DOHH2 (cell line): ENCODE data around the gene DPT.

Experiments used
- H3F3A ChIP-seq: fragments of 200-600 bp; sonication (generic), shearing (Covaris generic); 2 replicates; pipeline ENCODE4 v1.6.0; 2016; ENCODE audit warnings: antibody characterized with exemption, mild to moderate bottlenecking; ENCODE audit not compliant: control insufficient read depth, insufficient read depth
- H3K27ac ChIP-seq: fragments of 200-600 bp; sonication (generic); 2 replicates; pipeline ENCODE4 v1.5.1; 2014; ENCODE audit warnings: low read depth, mild to moderate bottlenecking, low read length, moderate library complexity
- H3K27me3 ChIP-seq: fragments of 200-600 bp; sonication (generic); 2 replicates; pipeline ENCODE4 v1.6.1; 2014; ENCODE audit warnings: mild to moderate bottlenecking, low read length, mixed read lengths; ENCODE audit not compliant: control insufficient read depth
- H3K36me3 ChIP-seq: fragments of 200-600 bp; sonication (generic); 2 replicates; pipeline ENCODE4 v1.6.1; 2014; ENCODE audit warnings: mild to moderate bottlenecking, low read length, moderate library complexity, mixed read lengths; ENCODE audit not compliant: control insufficient read depth
- H3K4me1 ChIP-seq: fragments of 200-600 bp; sonication (generic); 2 replicates; pipeline ENCODE4 v1.6.1; 2014; ENCODE audit warnings: mild to moderate bottlenecking, low read length, mixed read lengths; ENCODE audit not compliant: control insufficient read depth
- H3K4me2 ChIP-seq: fragments of 200-600 bp; sonication (generic); 2 replicates; pipeline ENCODE4 v1.6.0; 2014; ENCODE audit warnings: mild to moderate bottlenecking, low read length, moderate library complexity
- H3K4me3 ChIP-seq: fragments of 200-600 bp; sonication (generic); 2 replicates; pipeline ENCODE4 v1.5.1; 2014; ENCODE audit warnings: mild to moderate bottlenecking, low read length, mixed read lengths
- H3K79me2 ChIP-seq: fragments of 200-600 bp; sonication (generic); 2 replicates; pipeline ENCODE4 v1.6.1; 2014; ENCODE audit warnings: mild to moderate bottlenecking, low read length, mixed read lengths; ENCODE audit not compliant: control insufficient read depth
- H3K9me2 ChIP-seq: fragments of 200-600 bp; sonication (generic); replicated peaks from 2 replicates; pipeline ENCODE4 v1.6.1; 2014; ENCODE audit warnings: mild to moderate bottlenecking, low read length, mixed read lengths; ENCODE audit not compliant: control insufficient read depth
- H3K9me3 ChIP-seq: fragments of 200-600 bp; sonication (generic); 2 replicates; pipeline ENCODE4 v1.6.1; 2014; ENCODE audit warnings: antibody characterized with exemption, low read length, mixed read lengths; ENCODE audit not compliant: control insufficient read depth, insufficient read depth
- H4K20me1 ChIP-seq: fragments of 200-600 bp; sonication (generic); 2 replicates; pipeline ENCODE4 v1.6.0; 2014; ENCODE audit warnings: low read depth, mild to moderate bottlenecking, antibody characterized with exemption, low read length, moderate library complexity; ENCODE audit not compliant: control insufficient read depth, insufficient read depth
- CTCF ChIP-seq: fragments of 200-600 bp; sonication (generic); IDR thresholded peaks from one replicate; pipeline ENCODE4 v1.5.1; 2014; ENCODE audit warnings: antibody characterized with exemption, mild to moderate bottlenecking, low read depth, low read length; ENCODE audit not compliant: poor library complexity, severe bottlenecking
- EZH2phosphoT487 ChIP-seq: fragments of 200-600 bp; sonication (generic); IDR thresholded peaks from 2 replicates; pipeline ENCODE4 v1.6.1; 2017; ENCODE audit warnings: borderline replicate concordance, mild to moderate bottlenecking, antibody characterized with exemption, low read length, moderate library complexity, mixed read lengths

DPT gene

DNA sequence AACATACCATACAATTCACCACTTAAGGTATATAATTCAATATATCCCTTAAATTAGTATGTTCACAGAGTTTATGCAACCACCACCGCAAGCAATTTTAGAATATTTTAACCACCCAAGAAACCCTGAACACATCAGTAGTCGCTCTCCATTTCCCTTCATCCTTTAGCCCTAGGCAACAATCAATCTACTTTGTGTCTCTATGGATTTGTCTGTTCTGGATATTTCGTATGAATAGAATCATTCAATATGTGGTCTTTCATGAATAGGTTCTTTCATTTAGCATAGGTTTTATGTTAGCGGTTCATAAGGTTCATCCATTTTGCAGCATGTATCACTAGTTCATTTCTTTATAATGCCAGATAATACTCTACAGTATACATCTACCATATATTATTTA is 4.2 kb upstream of the DPT start:
- H3K27ac ChIP-seq, result no peak overlapping the region
- no peaks in the 10 kb centered on the region for H3K27me3 ChIP-seq
- no peak overlapping the region for H3K4me3 ChIP-seq
- no peak overlapping the region for H3K4me2 ChIP-seq
- TF ChIP-seq EZH2phosphoT487 (no peak), CTCF (no peak)
- H3K9me3 ChIP-seq, result no peaks in the 10 kb centered on the region
- H3K9me2 ChIP-seq, result no peaks in the 10 kb centered on the region
- H3K79me2 ChIP-seq, result no peaks in the 10 kb centered on the region
- no peaks in the 10 kb centered on the region for H3F3A ChIP-seq
- H3K36me3 ChIP-seq, result no peaks in the 10 kb centered on the region
- no peaks in the 10 kb centered on the region for H3K4me1 ChIP-seq
- no peaks in the 10 kb centered on the region for H4K20me1 ChIP-seq

GRCh38 chr1:168732736-168733135 is 3.7 kb upstream of the DPT start:
- no peaks in the 10 kb centered on the region for H3K79me2 ChIP-seq
- no peak overlapping the region for H3K27ac ChIP-seq
- no peaks in the 10 kb centered on the region for H4K20me1 ChIP-seq
- no peak overlapping the region for H3K4me2 ChIP-seq
- H3K9me3 ChIP-seq, result no peaks in the 10 kb centered on the region
- no peak for TF ChIP-seq EZH2phosphoT487
- no peak for TF ChIP-seq CTCF
- no peak overlapping the region for H3K4me3 ChIP-seq
- no peaks in the 10 kb centered on the region for H3K36me3 ChIP-seq
- no peaks in the 10 kb centered on the region for H3K27me3 ChIP-seq
- H3K9me2 ChIP-seq, result no peaks in the 10 kb centered on the region
- no peaks in the 10 kb centered on the region for H3F3A ChIP-seq
- no peaks in the 10 kb centered on the region for H3K4me1 ChIP-seq

GRCh38 chr1:168731244-168731953 is 2.4 kb upstream of the DPT start:
- H3K36me3 ChIP-seq, result no peaks in the 10 kb centered on the region
- H3K4me2 ChIP-seq, result no peak overlapping the region
- H3K79me2 ChIP-seq, result no peaks in the 10 kb centered on the region
- H3K4me1 ChIP-seq, result no peaks in the 10 kb centered on the region
- H3F3A ChIP-seq, result no peaks in the 10 kb centered on the region
- H3K4me3 ChIP-seq, result no peak overlapping the region
- no peaks in the 10 kb centered on the region for H4K20me1 ChIP-seq
- H3K9me2 ChIP-seq, result no peaks in the 10 kb centered on the region
- H3K9me3 ChIP-seq, result no peaks in the 10 kb centered on the region
- no peaks in the 10 kb centered on the region for H3K27me3 ChIP-seq
- no peak overlapping the region for H3K27ac ChIP-seq
- TF ChIP-seq EZH2phosphoT487 (no peak), CTCF (no peak)
